GM23338 (cell line): ENCODE results near the gene MIER3. TPM values are rescaled to one million over a fixed set of nuclear protein-coding genes. Genes with fewer than 3 reads are reported as not detected.

ENCODE experiments used
- ATAC-seq: fragments of 200-7000 bp; cut with Tn5 transposase; 3 replicates; pipeline ENCODE4 v1.9.1; 2020
- DNase-seq: peaks from one replicate; pipeline ENCODE4 v3.0.0-alpha.2; 2015; ENCODE audit warnings: low spot score
- H2AFZ ChIP-seq: fragments of 200-600 bp; sonication (generic); 2 replicates; pipeline ENCODE4 v1.8.0; 2016; ENCODE audit warnings: antibody characterized with exemption, mild to moderate bottlenecking, moderate library complexity
- H3F3A ChIP-seq: fragments of 200-600 bp; sonication (generic); replicated peaks from 2 replicates; pipeline ENCODE4 v1.8.0; 2017; ENCODE audit warnings: antibody characterized with exemption, mixed run types, low read depth
- H3K27ac ChIP-seq: fragments of 200-600 bp; sonication (generic); 2 replicates; pipeline ENCODE4 v1.6.1; 2016; ENCODE audit warnings: low read depth
- H3K27me3 ChIP-seq: fragments of 200-600 bp; sonication (generic); 2 replicates; pipeline ENCODE4 v1.8.0; 2016; ENCODE audit warnings: mild to moderate bottlenecking, mixed run types, moderate library complexity; ENCODE audit not compliant: insufficient read depth
- H3K36me3 ChIP-seq: fragments of 200-600 bp; sonication (generic); 2 replicates; pipeline ENCODE4 v1.8.0; 2016; ENCODE audit warnings: mild to moderate bottlenecking; ENCODE audit not compliant: insufficient read depth
- H3K4me1 ChIP-seq: fragments of 200-600 bp; sonication (generic); 2 replicates; pipeline ENCODE4 v1.8.0; 2016; ENCODE audit warnings: mild to moderate bottlenecking, moderate library complexity; ENCODE audit not compliant: insufficient read depth
- H3K4me2 ChIP-seq: fragments of 200-600 bp; sonication (generic); 2 replicates; pipeline ENCODE4 v1.7.1; 2017; ENCODE audit warnings: mixed run types
- H3K4me3 ChIP-seq: fragments of 200-600 bp; sonication (generic); 2 replicates; pipeline ENCODE4 v1.6.1; 2016; ENCODE audit warnings: mixed run types
- H3K79me2 ChIP-seq: fragments of 200-600 bp; sonication (generic); replicated peaks from 2 replicates; pipeline ENCODE4 v1.8.0; 2017; ENCODE audit warnings: mild to moderate bottlenecking; ENCODE audit not compliant: insufficient read depth
- H3K9me2 ChIP-seq: fragments of 200-600 bp; sonication (generic); 2 replicates; pipeline ENCODE4 v1.8.0; 2017; ENCODE audit not compliant: insufficient read depth
- H4K20me1 ChIP-seq: fragments of 200-600 bp; sonication (generic); replicated peaks from 2 replicates; pipeline ENCODE4 v1.8.0; 2017; ENCODE audit warnings: mild to moderate bottlenecking; ENCODE audit not compliant: insufficient read depth
- H3K27ac Mint-ChIP-seq: 2 replicates; pipeline ENCODE4 v1.8.0; 2020; ENCODE audit warnings: inconsistent platforms, mild to moderate bottlenecking, moderate library complexity, mixed read lengths
- H3K27me3 Mint-ChIP-seq: 3 replicates; pipeline ENCODE4 v1.8.0; 2022; ENCODE audit warnings: low read depth, mild to moderate bottlenecking, moderate library complexity, mixed read lengths, inconsistent platforms; ENCODE audit not compliant: insufficient read depth, poor library complexity
- H3K36me3 Mint-ChIP-seq: 3 replicates; pipeline ENCODE4 v1.8.0; 2021; ENCODE audit warnings: low read depth, mild to moderate bottlenecking, inconsistent platforms, moderate library complexity, mixed read lengths
- H3K4me1 Mint-ChIP-seq: 3 replicates; pipeline ENCODE4 v1.8.0; 2020; ENCODE audit warnings: mild to moderate bottlenecking, inconsistent platforms, mixed read lengths
- H3K4me3 Mint-ChIP-seq: 3 replicates; pipeline ENCODE4 v1.8.0; 2021; ENCODE audit warnings: moderate library complexity, mild to moderate bottlenecking, inconsistent platforms, mixed read lengths
- H3K9me3 Mint-ChIP-seq: 3 replicates; pipeline ENCODE4 v1.8.0; 2020; ENCODE audit warnings: moderate library complexity, mild to moderate bottlenecking, inconsistent platforms, mixed read lengths
- CREB1 ChIP-seq: fragments of 250-450 bp; sonication (Bioruptor Pico); IDR thresholded peaks from 2 replicates; pipeline ENCODE4 v1.5.0; 2020; ENCODE audit warnings: low read depth, mild to moderate bottlenecking, moderate library complexity
- EZH2phosphoT487 ChIP-seq: fragments of 200-600 bp; sonication (generic); IDR thresholded peaks from one replicate; pipeline ENCODE4 v1.8.1; 2018; ENCODE audit warnings: antibody characterized with exemption; ENCODE audit not compliant: unreplicated experiment
- JUNB ChIP-seq: IDR thresholded peaks from one replicate; pipeline ENCODE4 v1.6.1; 2016; ENCODE audit warnings: antibody characterized with exemption; ENCODE audit not compliant: unreplicated experiment
- POLR2AphosphoS5 ChIP-seq: IDR thresholded peaks from 2 replicates; pipeline ENCODE4 v1.6.1; 2016; ENCODE audit warnings: antibody characterized with exemption, low read depth
- STAT1 ChIP-seq: IDR thresholded peaks from one replicate; pipeline ENCODE4 v1.6.1; 2016; ENCODE audit warnings: antibody characterized with exemption; ENCODE audit not compliant: unreplicated experiment
- ZNF114 ChIP-seq: fragments of 250-450 bp; sonication (Bioruptor Pico); IDR thresholded peaks from 2 replicates; pipeline ENCODE4 v1.5.0; 2020; ENCODE audit warnings: mild to moderate bottlenecking, moderate library complexity
- ZNF331 ChIP-seq: fragments of 250-450 bp; sonication (Bioruptor Pico); IDR thresholded peaks from 2 replicates; pipeline ENCODE4 v1.5.0; 2020; ENCODE audit warnings: low read depth, mild to moderate bottlenecking, moderate library complexity
- polyA plus RNA-seq: library from polyadenylated mRNA; unstranded; fragments of >200 nt; fragmentation: Nextera tagmentation; extraction: Ambion mirVana; gene quantifications from 2 replicates; pipeline ENCODE4 v1.2.1, GENCODE V29; 2016
- total RNA-seq: library from RNA; depleted of rRNA; stranded (reverse); fragments of >200 nt; shearing (Covaris generic); gene quantifications from 2 replicates; pipeline ENCODE4 v1.2.3, GENCODE V29; 2014
- TF ChIP-seq, protein P1 (sequence below), 2 experiments: fragments of 200-600 bp in 1 of 2; sonication (generic) in 1 of 2; conservative IDR thresholded peaks; 2 replicates each; pipeline versions ENCODE4 v1.5.1 to v1.6.1; 2016 to 2017; ENCODE audit warnings: antibody characterized with exemption in 2 of 2, low read depth in 2 of 2, mild to moderate bottlenecking in 2 of 2, moderate library complexity in 1 of 2
- TF ChIP-seq, protein P2 (sequence below): IDR thresholded peaks from 2 replicates; pipeline ENCODE4 v1.6.1; 2016; ENCODE audit warnings: antibody characterized with exemption
- TF ChIP-seq, protein P3 (sequence below): fragments of 250-450 bp; sonication (Bioruptor Pico); IDR thresholded peaks from 2 replicates; pipeline ENCODE4 v1.5.0; 2020; ENCODE audit warnings: mild to moderate bottlenecking, moderate library complexity
- TF ChIP-seq, protein P4 (sequence below): IDR thresholded peaks from one replicate; pipeline ENCODE4 v1.6.1; 2018; ENCODE audit warnings: antibody characterized with exemption; ENCODE audit not compliant: unreplicated experiment

MIER3 gene
- total and polyA plus RNA-seq, 2 experiments from 2014 or later, result 12.0 to 36.3 TPM

DNA sequence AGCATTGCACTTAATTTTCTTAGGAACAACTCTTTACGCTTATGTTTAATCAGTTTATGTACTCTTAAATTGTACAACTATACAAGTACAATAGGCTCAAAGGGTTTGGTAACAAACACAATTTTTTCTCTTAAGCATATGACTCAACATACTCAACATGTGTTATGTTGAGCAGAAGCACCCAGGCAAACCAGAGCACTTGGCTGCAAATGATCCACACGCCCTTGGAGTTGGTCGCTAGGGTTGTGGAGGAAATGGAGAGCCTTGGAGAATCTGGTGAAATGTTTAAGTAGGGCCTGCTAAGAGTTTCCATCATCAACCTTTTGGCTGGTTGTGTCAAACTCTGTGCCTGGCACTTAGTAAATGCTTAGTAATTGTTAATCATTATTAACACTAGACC, 25.1 kb upstream of the MIER3 start (continued):
- TF ChIP-seq, protein P1, sequence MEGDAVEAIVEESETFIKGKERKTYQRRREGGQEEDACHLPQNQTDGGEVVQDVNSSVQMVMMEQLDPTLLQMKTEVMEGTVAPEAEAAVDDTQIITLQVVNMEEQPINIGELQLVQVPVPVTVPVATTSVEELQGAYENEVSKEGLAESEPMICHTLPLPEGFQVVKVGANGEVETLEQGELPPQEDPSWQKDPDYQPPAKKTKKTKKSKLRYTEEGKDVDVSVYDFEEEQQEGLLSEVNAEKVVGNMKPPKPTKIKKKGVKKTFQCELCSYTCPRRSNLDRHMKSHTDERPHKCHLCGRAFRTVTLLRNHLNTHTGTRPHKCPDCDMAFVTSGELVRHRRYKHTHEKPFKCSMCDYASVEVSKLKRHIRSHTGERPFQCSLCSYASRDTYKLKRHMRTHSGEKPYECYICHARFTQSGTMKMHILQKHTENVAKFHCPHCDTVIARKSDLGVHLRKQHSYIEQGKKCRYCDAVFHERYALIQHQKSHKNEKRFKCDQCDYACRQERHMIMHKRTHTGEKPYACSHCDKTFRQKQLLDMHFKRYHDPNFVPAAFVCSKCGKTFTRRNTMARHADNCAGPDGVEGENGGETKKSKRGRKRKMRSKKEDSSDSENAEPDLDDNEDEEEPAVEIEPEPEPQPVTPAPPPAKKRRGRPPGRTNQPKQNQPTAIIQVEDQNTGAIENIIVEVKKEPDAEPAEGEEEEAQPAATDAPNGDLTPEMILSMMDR (conservative IDR thresholded peaks at IDR 0.05; ENCODE audit: low read depth in 2 of 2), result no peak
- TF ChIP-seq JUNB, result no peak
- no peak for TF ChIP-seq ZNF331
- TF ChIP-seq POLR2AphosphoS5, result no peak
- TF ChIP-seq ZNF114, result no peak

DNA sequence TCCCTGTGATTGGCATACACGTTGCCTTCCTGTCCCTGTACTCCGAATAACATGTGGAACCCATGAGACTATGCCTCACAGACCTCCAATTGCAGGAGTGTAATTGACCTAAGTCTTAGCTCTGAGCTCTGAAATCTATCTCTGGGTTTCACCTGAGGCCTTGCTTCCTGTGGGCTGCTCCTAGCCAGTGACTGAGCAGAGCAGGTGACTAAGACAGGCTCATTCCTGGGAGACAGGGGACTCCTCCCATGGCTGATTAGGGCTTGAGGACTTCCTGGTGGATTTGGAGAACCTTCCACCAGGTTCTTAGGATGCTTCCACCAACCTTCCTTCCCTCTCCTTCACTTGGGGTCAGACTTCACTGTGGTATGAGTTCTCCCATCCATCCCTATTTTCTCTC, 22.3 kb upstream of the MIER3 start:
- Histone ChIP-seq H3K27me3 (no peaks in the 10 kb centered on the region), H3K36me3 (no peaks in the 10 kb centered on the region), H3K79me2 (no peaks in the 10 kb centered on the region), H3K4me2 (no peak overlapping the region), H3K9me2 (no peaks in the 10 kb centered on the region), H3K4me1 (no peaks in the 10 kb centered on the region), H3K27ac (no peak overlapping the region), H2AFZ (no peak overlapping the region), H3K4me3 (no peak overlapping the region), H4K20me1 (no peaks in the 10 kb centered on the region), H3F3A (no peaks in the 10 kb centered on the region)
- ATAC-seq, result no peak
- Mint-ChIP-seq H3K27me3 (no peaks in the 10 kb centered on the region), H3K9me3 (no peaks in the 10 kb centered on the region), H3K27ac (no peak overlapping the region), H3K36me3 (no peaks in the 10 kb centered on the region), H3K4me3 (no peak overlapping the region), H3K4me1 (peaks cover 5% of the 10 kb centered on the region; the same call in 2 of the 3 replicates)
- no peak for DNase-seq
- TF ChIP-seq POLR2AphosphoS5 (no peak), EZH2phosphoT487 (no peak), JUNB (no peak), CREB1 (CRISPR knock-in tag) (no peak), STAT1 (no peak)
- TF ChIP-seq, protein P2, sequence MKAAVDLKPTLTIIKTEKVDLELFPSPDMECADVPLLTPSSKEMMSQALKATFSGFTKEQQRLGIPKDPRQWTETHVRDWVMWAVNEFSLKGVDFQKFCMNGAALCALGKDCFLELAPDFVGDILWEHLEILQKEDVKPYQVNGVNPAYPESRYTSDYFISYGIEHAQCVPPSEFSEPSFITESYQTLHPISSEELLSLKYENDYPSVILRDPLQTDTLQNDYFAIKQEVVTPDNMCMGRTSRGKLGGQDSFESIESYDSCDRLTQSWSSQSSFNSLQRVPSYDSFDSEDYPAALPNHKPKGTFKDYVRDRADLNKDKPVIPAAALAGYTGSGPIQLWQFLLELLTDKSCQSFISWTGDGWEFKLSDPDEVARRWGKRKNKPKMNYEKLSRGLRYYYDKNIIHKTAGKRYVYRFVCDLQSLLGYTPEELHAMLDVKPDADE, result no peak
- TF ChIP-seq, protein P1 (conservative IDR thresholded peaks at IDR 0.05; ENCODE audit: low read depth in 2 of 2), result no peak
- TF ChIP-seq, protein P3, sequence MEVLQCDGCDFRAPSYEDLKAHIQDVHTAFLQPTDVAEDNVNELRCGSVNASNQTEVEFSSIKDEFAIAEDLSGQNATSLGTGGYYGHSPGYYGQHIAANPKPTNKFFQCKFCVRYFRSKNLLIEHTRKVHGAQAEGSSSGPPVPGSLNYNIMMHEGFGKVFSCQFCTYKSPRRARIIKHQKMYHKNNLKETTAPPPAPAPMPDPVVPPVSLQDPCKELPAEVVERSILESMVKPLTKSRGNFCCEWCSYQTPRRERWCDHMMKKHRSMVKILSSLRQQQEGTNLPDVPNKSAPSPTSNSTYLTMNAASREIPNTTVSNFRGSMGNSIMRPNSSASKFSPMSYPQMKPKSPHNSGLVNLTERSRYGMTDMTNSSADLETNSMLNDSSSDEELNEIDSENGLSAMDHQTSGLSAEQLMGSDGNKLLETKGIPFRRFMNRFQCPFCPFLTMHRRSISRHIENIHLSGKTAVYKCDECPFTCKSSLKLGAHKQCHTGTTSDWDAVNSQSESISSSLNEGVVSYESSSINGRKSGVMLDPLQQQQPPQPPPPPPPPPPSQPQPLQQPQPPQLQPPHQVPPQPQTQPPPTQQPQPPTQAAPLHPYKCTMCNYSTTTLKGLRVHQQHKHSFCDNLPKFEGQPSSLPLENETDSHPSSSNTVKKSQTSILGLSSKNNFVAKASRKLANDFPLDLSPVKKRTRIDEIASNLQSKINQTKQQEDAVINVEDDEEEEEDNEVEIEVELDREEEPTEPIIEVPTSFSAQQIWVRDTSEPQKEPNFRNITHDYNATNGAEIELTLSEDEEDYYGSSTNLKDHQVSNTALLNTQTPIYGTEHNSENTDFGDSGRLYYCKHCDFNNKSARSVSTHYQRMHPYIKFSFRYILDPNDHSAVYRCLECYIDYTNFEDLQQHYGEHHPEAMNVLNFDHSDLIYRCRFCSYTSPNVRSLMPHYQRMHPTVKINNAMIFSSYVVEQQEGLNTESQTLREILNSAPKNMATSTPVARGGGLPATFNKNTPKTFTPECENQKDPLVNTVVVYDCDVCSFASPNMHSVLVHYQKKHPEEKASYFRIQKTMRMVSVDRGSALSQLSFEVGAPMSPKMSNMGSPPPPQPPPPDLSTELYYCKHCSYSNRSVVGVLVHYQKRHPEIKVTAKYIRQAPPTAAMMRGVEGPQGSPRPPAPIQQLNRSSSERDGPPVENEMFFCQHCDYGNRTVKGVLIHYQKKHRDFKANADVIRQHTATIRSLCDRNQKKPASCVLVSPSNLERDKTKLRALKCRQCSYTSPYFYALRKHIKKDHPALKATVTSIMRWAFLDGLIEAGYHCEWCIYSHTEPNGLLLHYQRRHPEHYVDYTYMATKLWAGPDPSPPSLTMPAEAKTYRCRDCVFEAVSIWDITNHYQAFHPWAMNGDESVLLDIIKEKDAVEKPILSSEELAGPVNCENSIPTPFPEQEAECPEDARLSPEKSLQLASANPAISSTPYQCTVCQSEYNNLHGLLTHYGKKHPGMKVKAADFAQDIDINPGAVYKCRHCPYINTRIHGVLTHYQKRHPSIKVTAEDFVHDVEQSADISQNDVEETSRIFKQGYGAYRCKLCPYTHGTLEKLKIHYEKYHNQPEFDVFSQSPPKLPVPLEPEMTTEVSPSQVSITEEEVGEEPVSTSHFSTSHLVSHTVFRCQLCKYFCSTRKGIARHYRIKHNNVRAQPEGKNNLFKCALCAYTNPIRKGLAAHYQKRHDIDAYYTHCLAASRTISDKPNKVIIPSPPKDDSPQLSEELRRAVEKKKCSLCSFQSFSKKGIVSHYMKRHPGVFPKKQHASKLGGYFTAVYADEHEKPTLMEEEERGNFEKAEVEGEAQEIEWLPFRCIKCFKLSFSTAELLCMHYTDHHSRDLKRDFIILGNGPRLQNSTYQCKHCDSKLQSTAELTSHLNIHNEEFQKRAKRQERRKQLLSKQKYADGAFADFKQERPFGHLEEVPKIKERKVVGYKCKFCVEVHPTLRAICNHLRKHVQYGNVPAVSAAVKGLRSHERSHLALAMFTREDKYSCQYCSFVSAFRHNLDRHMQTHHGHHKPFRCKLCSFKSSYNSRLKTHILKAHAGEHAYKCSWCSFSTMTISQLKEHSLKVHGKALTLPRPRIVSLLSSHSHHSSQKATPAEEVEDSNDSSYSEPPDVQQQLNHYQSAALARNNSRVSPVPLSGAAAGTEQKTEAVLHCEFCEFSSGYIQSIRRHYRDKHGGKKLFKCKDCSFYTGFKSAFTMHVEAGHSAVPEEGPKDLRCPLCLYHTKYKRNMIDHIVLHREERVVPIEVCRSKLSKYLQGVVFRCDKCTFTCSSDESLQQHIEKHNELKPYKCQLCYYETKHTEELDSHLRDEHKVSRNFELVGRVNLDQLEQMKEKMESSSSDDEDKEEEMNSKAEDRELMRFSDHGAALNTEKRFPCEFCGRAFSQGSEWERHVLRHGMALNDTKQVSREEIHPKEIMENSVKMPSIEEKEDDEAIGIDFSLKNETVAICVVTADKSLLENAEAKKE, result no peak
- TF ChIP-seq, protein P4, sequence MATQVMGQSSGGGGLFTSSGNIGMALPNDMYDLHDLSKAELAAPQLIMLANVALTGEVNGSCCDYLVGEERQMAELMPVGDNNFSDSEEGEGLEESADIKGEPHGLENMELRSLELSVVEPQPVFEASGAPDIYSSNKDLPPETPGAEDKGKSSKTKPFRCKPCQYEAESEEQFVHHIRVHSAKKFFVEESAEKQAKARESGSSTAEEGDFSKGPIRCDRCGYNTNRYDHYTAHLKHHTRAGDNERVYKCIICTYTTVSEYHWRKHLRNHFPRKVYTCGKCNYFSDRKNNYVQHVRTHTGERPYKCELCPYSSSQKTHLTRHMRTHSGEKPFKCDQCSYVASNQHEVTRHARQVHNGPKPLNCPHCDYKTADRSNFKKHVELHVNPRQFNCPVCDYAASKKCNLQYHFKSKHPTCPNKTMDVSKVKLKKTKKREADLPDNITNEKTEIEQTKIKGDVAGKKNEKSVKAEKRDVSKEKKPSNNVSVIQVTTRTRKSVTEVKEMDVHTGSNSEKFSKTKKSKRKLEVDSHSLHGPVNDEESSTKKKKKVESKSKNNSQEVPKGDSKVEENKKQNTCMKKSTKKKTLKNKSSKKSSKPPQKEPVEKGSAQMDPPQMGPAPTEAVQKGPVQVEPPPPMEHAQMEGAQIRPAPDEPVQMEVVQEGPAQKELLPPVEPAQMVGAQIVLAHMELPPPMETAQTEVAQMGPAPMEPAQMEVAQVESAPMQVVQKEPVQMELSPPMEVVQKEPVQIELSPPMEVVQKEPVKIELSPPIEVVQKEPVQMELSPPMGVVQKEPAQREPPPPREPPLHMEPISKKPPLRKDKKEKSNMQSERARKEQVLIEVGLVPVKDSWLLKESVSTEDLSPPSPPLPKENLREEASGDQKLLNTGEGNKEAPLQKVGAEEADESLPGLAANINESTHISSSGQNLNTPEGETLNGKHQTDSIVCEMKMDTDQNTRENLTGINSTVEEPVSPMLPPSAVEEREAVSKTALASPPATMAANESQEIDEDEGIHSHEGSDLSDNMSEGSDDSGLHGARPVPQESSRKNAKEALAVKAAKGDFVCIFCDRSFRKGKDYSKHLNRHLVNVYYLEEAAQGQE, result no peak
